A549 treated with GW870086 at 1 μM for 4 hours (cell line): Measurements from ENCODE around the gene SPC25. TPM values are rescaled to one million over a fixed set of nuclear protein-coding genes. Genes with fewer than 3 reads are reported as not detected.

ENCODE experiments used
- total RNA-seq: library from RNA; stranded (reverse); fragments of 200-300 nt; extraction: Qiagen RNA extraction; gene quantifications from 5 replicates; pipeline ENCODE4 v1.2.3, GENCODE V29; 2022; ENCODE audit warnings: low read depth

Gene SPC25
- total RNA-seq, result 17.5 to 23.6 TPM (median 19.1 TPM) in 5 replicates

GRCh38 chr2:168890006-168890782 lies at the start of gene SPC25:
TSS of gene SPC25 (minus strand) at chr2:168890430. CDS start at chr2:168889519, 911 bp downstream.

GRCh38 chr2:168901003-168901402 lies 10.8 kb upstream of the SPC25 start, which contains the start of gene G6PC2:
TSS of gene G6PC2 (plus strand) at chr2:168901291. CDS start at chr2:168901332, 41 bp downstream.

Other genes starting within 250 kb of the SPC25 start
- 2.2 to 3.0 TPM (median 2.3 TPM) in 5 replicates for gene NOSTRIN, start 87.8 kb downstream of the SPC25 start, total RNA-seq
- not detected in 5 replicates for gene G6PC2, start 10.9 kb upstream of the SPC25 start, total RNA-seq
- 0.01 to 0.05 TPM (median 0.03 TPM) in 4 of 5 replicates, not detected in the other for gene ABCB11, start 140.9 kb upstream of the SPC25 start, total RNA-seq
- 2.7 to 4.2 TPM (median 3.5 TPM) in 5 replicates for gene DHRS9, start 179.1 kb upstream of the SPC25 start, total RNA-seq